Measurements from ENCODE around the gene LILRB1.

DNA sequence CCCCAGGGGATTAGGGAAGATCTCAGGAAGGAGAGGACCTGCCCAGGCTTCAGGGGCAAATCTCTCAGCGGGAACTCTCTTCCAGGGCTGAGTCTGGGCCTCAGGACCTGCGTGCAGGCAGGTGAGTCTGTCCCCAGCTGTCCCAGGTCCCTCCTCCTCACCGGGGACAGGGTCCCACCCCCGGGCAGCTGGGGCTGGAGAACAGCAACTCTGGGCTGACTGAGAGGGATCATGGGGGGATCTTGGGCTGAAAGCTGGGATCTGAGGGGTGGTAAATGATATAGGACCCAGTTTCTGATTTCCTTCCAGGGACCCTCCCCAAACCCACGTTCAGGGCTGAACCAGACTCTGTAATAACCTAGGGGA lies 22.5 kb upstream of the LILRB1 start:
- TF ChIP-seq, protein P1, sequence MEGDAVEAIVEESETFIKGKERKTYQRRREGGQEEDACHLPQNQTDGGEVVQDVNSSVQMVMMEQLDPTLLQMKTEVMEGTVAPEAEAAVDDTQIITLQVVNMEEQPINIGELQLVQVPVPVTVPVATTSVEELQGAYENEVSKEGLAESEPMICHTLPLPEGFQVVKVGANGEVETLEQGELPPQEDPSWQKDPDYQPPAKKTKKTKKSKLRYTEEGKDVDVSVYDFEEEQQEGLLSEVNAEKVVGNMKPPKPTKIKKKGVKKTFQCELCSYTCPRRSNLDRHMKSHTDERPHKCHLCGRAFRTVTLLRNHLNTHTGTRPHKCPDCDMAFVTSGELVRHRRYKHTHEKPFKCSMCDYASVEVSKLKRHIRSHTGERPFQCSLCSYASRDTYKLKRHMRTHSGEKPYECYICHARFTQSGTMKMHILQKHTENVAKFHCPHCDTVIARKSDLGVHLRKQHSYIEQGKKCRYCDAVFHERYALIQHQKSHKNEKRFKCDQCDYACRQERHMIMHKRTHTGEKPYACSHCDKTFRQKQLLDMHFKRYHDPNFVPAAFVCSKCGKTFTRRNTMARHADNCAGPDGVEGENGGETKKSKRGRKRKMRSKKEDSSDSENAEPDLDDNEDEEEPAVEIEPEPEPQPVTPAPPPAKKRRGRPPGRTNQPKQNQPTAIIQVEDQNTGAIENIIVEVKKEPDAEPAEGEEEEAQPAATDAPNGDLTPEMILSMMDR (conservative IDR thresholded peaks at IDR 0.05) = no peak
- no peak for TF ChIP-seq ZFX (IDR thresholded peaks at IDR 0.05)

Measured in C4-2B (cell line).